LNCaP clone FGC (cell line): Measurements from ENCODE around the gene BCAR1.

Source experiments
- DNase-seq: peaks from one replicate; pipeline ENCODE4 v3.0.0-alpha.2; 2011; ENCODE audit warnings: low read depth
- H3K4me3 ChIP-seq: 2 replicates; pipeline ENCODE4 v1.5.1; 2011; ENCODE audit warnings: mild to moderate bottlenecking, low read depth, low read length, control low read depth
- TF ChIP-seq, protein P1 (sequence below): IDR thresholded peaks from 2 replicates; pipeline ENCODE4 v1.5.1; 2012; ENCODE audit warnings: mild to moderate bottlenecking; ENCODE audit not compliant: control insufficient read depth, insufficient read depth; ENCODE audit errors: extremely low read depth

The BCAR1 gene

GRCh38 chr16:75203667-75204409, 47.6 kb downstream of the BCAR1 start:
- DNase-seq = no peak
- TF ChIP-seq, protein P1, sequence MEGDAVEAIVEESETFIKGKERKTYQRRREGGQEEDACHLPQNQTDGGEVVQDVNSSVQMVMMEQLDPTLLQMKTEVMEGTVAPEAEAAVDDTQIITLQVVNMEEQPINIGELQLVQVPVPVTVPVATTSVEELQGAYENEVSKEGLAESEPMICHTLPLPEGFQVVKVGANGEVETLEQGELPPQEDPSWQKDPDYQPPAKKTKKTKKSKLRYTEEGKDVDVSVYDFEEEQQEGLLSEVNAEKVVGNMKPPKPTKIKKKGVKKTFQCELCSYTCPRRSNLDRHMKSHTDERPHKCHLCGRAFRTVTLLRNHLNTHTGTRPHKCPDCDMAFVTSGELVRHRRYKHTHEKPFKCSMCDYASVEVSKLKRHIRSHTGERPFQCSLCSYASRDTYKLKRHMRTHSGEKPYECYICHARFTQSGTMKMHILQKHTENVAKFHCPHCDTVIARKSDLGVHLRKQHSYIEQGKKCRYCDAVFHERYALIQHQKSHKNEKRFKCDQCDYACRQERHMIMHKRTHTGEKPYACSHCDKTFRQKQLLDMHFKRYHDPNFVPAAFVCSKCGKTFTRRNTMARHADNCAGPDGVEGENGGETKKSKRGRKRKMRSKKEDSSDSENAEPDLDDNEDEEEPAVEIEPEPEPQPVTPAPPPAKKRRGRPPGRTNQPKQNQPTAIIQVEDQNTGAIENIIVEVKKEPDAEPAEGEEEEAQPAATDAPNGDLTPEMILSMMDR = no peak
- H3K4me3 ChIP-seq = no peak overlapping the region

- no peak for DNase-seq
- TF ChIP-seq, protein P1 = no peak
- no peak overlapping the region for H3K4me3 ChIP-seq
These were observed 48.3 kb downstream of the BCAR1 start for GRCh38 chr16:75203096-75203495.

GRCh38 chr16:75202069-75202590, 49.3 kb downstream of the BCAR1 start:
- TF ChIP-seq, protein P1 = no peak
- H3K4me3 ChIP-seq = no peak overlapping the region
- DNase-seq = no peak

DNA sequence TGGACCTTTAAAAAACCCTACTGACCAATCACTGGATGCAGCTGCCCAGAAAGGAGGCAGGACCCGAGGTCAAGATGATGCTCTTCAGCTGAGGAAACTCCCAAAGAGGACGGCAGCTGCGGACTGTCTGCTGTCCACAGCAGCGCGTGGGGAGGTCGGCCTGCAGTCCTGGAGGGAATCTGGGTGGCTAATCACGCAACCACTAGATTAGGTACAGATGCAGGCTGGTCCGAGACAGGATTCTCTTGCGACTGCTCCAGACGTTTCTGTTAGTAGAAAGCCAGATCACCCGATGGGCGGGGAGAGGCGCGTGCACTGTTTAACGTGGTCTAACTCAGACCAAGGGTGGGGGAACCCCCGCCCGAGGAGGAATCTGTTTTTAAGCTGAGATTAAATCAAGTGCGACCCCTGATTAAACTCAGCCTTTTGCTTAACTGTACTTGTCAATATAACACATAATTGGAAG, 53.3 kb downstream of the BCAR1 start:
- DNase-seq = no peak
- TF ChIP-seq, protein P1 = no peak
- H3K4me3 ChIP-seq = no peak overlapping the region

DNA sequence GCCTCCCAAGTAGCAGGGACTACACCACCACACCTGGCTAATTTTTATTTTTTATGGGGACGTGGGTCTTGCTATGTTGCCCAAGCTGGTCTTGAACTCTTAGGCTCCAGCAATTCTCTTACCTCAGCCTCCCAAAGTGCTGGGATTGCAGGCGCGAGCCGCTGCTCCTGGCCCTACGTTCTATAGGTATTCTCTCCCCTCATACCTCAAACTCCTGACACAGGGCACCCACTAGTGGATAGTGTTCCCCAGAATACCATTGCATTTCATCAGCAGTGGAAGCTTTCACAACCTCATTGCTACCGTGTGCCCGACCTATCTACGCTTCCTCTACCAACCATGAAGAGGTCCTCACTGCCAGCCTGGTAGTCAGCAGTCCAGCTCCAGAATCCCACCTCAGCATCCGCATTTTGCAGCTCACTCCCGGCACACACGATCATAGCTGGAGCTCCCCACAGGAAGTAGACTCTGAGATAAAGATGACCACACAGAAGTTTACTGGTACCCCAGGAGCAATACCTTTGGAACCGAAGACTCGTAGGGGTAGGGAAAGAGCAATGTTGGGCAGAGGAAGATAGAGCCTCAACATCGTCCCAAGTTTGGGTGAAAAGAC, 53.8 kb downstream of the BCAR1 start:
- no peak for DNase-seq
- no peak overlapping the region for H3K4me3 ChIP-seq
- TF ChIP-seq, protein P1 = no peak

DNA sequence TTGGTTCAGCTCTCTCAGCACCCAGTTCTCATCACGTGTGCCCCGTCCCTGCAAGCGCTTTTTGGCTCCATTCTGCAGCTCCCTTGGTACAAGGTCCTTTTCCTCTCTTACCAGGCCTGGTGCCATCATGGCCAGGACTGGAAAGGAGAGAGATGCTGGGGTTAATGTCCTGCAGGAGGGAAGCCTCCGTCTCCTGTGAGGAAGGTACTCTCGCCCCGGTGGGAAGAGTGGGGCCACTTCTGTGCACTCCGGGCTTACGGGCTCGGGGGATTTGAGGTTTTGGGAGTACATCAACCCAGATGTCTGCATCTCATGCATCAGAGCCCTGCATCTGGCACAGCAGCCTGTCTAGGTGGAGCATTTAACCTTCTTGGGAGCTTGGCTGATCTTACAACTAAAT, 54.6 kb downstream of the BCAR1 start:
- TF ChIP-seq, protein P1 = no peak
- DNase-seq = no peak
- no peak overlapping the region for H3K4me3 ChIP-seq
